Mucosa of descending colon (tissue), 3 donors: Measurements from ENCODE around the gene PAK4. TPM values are rescaled to one million over a fixed set of nuclear protein-coding genes. Genes with fewer than 3 reads are reported as not detected.

Experiments used
- ATAC-seq: fragments of 200-7000 bp; cut with Tn5 transposase; one replicate; pipeline ENCODE4 v1.9.1; 2020; ENCODE audit warnings: mild to moderate bottlenecking, moderate library complexity
- DNase-seq, 3 donors: peaks; one replicate each; pipeline ENCODE4 v3.0.0-alpha.2; 2020
- H3K36me3 ChIP-seq: fragments of 200-600 bp; one replicate; pipeline ENCODE4 v1.8.0; 2021; ENCODE audit warnings: low read depth, mild to moderate bottlenecking
- H3K4me1 ChIP-seq: fragments of 200-600 bp; one replicate; pipeline ENCODE4 v1.8.0; 2021; ENCODE audit warnings: low read depth, mild to moderate bottlenecking
- H3K4me3 ChIP-seq: fragments of 200-600 bp; one replicate; pipeline ENCODE4 v1.8.0; 2021; ENCODE audit warnings: mild to moderate bottlenecking
- H3K9me3 ChIP-seq: fragments of 200-600 bp; one replicate; pipeline ENCODE4 v1.8.0; 2021; ENCODE audit warnings: mild to moderate bottlenecking
- CTCF ChIP-seq: fragments of 200-600 bp; IDR thresholded peaks from one replicate; pipeline ENCODE4 v1.8.0; 2022; ENCODE audit warnings: antibody characterized with exemption, mild to moderate bottlenecking
- intact Hi-C, 2 donors: fragments of 100-400 bp; cut with DNase I in 1 of 2; cut with micrococcal nuclease in 1 of 2; formaldehyde crosslinking; loops; one replicate each; pipeline versions ENCODE4 v1.11.0 to v1.11.1; 2022; cut with DNase I, micrococcal nuclease
- total RNA-seq, 3 donors: library from RNA; stranded (reverse); fragmentation: NEBNext Ultra II Directional in 2 of 3; extraction: Animal tissue kit (Norgen Biotek cat#: 25700) in 2 of 3; gene quantifications; one replicate each; pipeline versions ENCODE4 v1.2.1 to v1.2.4, GENCODE V29; 2021 to 2023
- donor health status: DM: no; HTN: no; CAD: no; lungs with moderate emphysema.
- donor health status: DM: no; HTN: no; CAD: no.
- donor health status: DM: no; HTN: yes; CAD: no.

The PAK4 gene
- total RNA-seq, 3 donors from 2014 or later, result 54.4 to 116 (median 76.5) TPM

- intact Hi-C loops, result no loop called here
- DNase-seq, result no peak
- Histone ChIP-seq H3K4me1 (peaks cover 25% of the 10 kb centered on the region), H3K9me3 (no peaks in the 10 kb centered on the region), H3K4me3 (no peak overlapping the region), H3K36me3 (no peaks in the 10 kb centered on the region)
- TF ChIP-seq CTCF, result no peak
- no peak for ATAC-seq
Observed at GRCh38 chr19:39157275-39157996, 31.9 kb downstream of the PAK4 start.

- Histone ChIP-seq H3K36me3 (no peaks in the 10 kb centered on the region), H3K4me3 (no peak overlapping the region), H3K4me1 (peaks cover 25% of the 10 kb centered on the region), H3K9me3 (no peaks in the 10 kb centered on the region)
- no peak for DNase-seq
- intact Hi-C loops, result no loop called here
- ATAC-seq, result no peak
- no peak for TF ChIP-seq CTCF
Observed at GRCh38 chr19:39157997-39158389, 32.4 kb downstream of the PAK4 start.

GRCh38 chr19:39158646-39159260 is 33.2 kb downstream of the PAK4 start:
- no peak for ATAC-seq
- Histone ChIP-seq H3K9me3 (no peaks in the 10 kb centered on the region), H3K4me3 (no peak overlapping the region), H3K36me3 (no peaks in the 10 kb centered on the region), H3K4me1 (peaks cover 24% of the 10 kb centered on the region)
- no peak for DNase-seq
- intact Hi-C loops, result no loop called here
- TF ChIP-seq CTCF, result no peak

- no peaks in the 10 kb centered on the region for H3K9me3 ChIP-seq
- DNase-seq (no peak), ATAC-seq (peak; percentile 7)
- TF ChIP-seq CTCF, result no peak
- no peak overlapping the region for H3K4me3 ChIP-seq
- intact Hi-C loops, result no loop called here
- no peaks in the 10 kb centered on the region for H3K36me3 ChIP-seq
- peaks cover 13% of the 10 kb centered on the region for H3K4me1 ChIP-seq
Observed at GRCh38 chr19:39160523-39160861, 34.9 kb downstream of the PAK4 start.

- intact Hi-C loops, result no loop called here
- peaks cover 14% of the 10 kb centered on the region for H3K4me1 ChIP-seq
- ATAC-seq (peak; percentile 4), DNase-seq (no peak)
- H3K4me3 ChIP-seq, result no peak overlapping the region
- H3K36me3 ChIP-seq, result no peaks in the 10 kb centered on the region
- no peaks in the 10 kb centered on the region for H3K9me3 ChIP-seq
- TF ChIP-seq CTCF, result no peak
Observed at GRCh38 chr19:39160889-39161672, 35.5 kb downstream of the PAK4 start.
